GM19397 (cell line): ENCODE results near the gene TMEM181.

ENCODE experiments used
- ATAC-seq: cut with Tn5 transposase; IDR thresholded peaks from one replicate; pipeline ENCODE4 v1.9.1; 2021; ENCODE audit warnings: mild to moderate bottlenecking, moderate library complexity; ENCODE audit not compliant: unreplicated experiment

TMEM181 gene

DNA sequence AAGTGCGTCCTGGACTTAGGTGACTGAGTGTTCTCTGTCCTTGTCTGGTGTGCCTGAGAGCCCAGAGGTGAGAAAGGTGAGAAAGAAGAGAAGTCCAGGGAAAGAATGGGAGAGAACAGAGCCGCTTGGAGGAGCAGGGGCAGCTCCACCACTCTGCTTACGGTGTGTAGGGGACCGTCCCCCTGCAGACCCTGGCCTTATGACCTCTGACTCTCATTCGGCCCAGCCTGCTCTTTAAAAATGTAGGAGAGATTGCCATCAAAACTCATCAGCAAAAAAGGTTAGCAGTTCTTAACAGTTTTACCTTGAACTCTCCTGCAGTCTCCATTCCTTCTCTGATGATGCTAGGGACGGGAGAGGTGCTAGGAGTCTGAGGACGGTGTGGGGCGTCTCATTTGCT lies 2.0 kb downstream of the TMEM181 start:
- no peak for ATAC-seq

DNA sequence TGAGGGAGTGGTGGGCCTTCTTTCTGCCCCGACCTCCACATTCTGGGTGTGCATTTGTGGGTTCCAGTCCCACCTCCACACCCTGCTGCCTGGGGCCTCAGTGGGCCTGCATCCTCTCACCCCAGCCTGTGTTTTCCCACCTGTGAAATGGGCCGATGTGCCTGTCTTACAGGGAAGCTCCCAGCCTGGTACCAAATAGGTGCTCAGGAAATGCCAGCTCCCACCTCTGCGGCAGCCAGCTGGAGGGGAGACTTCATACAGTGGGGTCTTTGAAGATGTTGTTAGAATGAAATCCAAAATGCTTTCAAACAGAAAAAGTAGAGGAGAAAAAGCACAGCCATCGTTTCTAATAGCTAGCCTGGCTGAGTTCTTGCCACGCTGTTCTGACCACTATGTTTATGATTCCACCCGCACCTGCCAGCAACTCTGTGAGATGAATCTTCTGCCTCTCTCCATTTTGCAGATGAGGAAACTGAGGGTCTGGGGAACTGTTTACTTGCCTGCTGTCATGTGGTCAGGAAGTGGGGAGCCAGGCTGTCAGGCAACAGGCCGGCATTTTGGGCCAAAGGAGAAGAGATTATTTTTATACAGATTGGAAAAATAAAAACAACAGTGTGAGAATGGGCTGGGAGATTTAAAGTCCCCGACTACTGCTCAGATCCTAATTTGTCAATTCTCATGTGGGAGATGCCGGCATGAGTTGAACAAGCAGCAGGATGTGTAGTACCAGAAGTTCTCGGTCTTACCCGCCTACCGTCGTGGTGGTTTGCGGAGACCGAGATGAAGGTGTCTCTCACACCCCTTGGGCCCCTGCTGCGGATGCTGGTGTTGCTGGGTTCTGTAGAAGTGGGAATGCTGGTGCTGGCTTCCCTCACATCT lies 4.6 kb downstream of the TMEM181 start:
- ATAC-seq, result no peak

DNA sequence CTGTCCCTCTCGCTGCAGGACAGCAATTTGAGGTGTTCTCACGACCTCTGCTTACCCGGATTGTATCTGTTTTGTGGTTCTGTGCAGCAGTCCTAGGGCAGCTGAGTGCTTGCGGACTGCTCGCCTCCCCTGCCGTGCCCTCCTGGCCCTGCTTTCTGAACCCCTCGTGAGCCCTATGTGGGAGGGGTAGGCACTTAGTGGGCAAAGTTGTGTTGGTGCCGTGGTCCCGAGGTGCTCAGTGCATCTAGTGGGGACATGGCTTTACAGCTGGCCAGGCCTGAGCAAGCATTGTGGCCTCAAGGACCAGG lies 5.2 kb downstream of the TMEM181 start:
- ATAC-seq, result no peak

DNA sequence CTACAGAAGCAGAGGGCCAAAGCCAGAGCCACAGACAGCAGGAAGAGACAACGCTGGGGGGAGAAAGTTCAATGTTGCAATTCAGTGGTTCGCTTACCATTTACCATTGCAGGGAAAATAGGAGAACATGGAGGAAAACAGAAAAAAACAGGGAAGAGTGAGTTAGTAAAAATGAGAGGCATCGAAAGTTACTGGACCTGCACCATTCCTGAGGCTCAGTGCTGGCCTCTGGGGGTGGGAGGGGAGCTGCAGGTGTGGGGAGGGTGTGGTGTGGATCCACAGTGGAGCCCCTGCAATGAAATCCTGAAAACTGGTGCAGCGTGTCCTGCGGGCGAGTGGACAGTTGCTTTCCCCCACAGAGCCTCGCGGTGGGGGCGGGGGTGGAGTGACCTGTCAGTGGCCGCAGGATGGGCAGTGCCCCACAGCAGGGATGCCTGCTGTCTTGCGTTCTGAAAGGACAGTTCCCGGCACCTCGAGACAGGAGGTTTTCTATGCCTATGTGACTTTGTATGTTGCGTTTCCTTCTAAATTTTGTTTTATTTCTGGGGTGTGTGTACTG lies 5.7 kb downstream of the TMEM181 start:
- ATAC-seq, result no peak

DNA sequence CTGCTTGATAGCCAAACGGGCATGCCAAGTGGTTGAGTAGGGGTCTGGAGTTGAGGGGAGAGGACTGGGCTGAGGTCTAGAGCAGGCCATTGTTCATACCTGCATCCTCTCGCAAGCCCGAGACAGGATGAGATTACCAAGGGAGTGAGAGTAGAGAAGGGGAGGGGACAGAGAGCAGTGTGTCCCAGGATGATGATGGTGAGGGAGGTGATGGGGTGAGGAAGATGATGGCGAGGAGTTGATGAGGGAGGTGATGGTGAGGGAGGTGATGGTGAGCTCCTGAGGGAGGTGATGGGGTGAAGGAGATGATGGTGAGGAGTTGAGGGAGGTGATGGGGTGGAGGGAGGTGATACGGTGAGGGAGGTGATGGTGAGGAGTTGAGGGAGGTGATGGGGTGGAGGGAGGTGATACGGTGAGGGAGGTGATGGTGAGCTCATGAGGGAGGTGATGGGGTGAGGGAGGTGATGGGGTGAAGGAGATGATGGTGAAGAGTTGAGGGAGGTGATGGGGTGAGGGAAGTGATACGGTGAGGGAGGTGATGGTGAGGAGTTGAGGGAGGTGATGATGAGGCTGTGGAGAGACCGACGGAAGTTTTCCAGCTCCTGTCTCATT lies 6.4 kb downstream of the TMEM181 start:
- ATAC-seq, result no peak

DNA sequence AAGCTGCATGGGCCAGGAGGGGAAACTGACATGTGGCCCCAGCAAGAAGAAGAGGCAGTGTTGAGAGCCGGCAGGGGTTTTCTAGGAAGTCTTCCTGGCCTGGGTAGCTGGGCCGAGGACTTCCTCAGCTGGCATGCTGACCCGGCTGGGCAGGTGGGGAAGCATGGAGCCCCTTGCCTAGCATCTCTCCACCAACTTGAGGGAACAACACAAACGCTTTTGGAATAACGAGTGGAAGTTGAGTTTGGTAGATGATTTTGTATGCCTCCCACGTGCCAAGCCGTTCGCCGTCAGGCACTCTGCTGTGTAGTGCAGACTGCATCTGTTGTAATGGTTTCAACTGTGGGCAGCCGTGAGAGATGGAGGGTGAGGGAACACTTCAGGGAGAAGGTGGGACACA lies 7.3 kb downstream of the TMEM181 start:
- ATAC-seq, result no peak

DNA sequence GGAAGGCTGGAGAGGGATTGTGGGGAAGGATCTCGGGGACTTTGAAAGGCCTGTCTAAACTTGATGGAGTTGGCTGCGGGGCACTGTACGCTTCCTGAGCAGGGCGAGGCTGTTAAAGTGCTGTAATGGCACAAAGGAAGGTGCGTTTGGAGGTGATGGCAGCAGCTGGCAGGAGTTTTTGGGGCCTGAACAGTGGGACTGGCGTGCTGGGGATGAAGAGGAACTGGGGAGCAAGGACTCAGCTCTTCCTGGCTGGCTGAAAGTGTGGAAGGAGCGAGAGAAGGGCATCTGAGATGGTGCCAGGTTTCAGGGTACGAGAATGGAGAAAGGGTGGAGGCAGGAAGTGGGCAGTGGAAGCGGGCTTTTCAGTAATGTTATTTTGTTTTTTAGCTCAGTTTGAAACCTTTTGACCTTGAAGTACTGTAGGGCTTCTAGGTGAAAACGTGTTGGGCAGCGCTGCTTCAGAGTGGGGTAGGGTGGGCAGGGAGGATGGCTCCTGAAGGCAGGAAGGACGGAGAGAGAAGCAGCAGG lies 8.0 kb downstream of the TMEM181 start:
- ATAC-seq, result no peak

DNA sequence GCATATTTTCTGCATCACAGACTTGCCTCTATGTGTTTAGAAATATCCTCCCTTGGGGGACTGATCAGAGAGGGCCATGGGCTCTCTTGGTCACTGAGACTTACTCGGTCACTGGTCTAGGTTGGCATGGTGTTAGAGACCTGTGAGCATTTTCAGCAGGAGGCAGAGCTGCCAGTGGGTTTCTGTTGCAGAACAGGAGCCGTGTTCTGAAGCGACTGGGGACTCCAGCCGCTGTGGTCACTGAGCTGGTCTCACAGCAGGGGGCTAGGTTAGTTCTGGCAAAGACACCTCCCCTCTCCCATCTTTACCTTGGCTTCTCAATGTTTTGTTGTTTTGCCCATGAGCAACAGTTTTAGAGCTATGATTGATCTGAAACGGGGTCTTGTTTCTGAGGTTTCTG lies 8.7 kb downstream of the TMEM181 start:
- ATAC-seq, result no peak

DNA sequence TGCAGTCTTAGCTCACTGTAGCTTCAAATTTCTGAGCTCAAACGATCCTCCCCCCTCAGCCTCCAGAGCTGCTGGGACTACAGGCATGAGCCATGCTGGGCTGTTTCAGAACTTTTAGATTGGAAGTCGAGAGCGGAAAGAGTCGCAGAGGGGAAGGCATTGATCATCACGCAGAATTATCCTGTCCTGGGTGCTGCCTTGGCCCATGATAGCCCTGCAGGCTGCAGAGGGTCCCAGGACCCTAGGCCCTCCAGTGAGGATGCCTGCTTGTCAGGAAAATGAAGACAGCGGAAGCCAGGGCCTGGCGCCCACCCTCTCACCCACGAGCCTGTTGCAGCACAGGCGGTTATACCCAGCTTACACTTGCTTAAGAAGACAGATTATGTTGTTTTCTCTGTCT lies 9.1 kb downstream of the TMEM181 start:
- no peak for ATAC-seq

DNA sequence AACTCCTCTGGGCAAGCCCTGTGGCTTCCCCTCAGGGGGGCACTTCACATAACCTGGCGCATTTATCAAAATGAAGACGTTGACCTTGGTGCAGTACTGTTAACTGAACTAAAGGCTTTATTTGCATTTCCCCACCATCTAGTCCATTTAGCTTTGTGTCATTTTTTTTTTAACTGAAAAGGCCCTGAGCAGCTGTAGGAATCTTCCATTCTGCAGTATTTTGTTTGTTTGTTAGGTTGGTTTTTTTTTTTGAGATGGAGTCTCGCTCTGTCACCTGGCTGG lies 10.7 kb downstream of the TMEM181 start:
- ATAC-seq, result no peak

DNA sequence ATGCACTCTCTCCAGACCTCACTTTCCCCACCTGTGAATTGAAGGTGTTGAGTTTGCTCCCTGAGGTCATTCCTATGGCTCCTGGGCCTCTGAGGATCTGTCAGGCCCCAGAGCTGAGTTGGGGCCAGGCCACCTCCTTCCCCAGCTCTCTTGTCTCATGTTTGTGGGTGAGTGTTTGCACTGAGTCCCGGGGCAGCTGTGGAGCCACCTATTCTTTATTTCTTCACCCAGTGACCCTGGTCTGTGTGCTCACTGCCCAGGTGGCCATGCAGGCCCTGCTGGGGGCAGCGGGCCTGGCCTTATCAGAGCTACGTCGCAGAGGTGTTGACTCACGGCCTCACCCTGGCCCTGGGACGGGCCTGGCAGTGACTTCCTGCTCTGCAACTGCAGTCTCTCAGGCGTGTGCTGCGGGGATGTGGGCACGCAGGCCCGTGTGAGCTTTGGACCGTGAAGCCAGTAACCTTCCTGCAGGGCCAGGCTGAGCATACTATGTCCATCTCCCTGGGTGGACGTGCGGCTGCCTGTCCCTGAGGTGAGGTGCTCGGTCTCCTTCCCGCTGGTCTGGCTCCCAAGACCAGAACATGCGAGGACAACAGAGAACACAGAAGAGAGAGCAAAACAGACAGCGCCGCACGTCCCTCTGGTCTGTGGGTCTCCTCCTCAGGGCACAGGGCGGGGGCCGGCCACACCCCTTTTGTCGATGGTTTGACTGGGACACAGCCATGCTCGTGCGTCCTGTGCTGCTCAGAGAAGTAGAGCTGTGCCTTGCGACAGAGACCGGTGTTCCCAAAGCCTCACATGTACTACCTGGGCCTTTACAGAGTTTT lies 12.1 kb downstream of the TMEM181 start:
- ATAC-seq, result no peak

DNA sequence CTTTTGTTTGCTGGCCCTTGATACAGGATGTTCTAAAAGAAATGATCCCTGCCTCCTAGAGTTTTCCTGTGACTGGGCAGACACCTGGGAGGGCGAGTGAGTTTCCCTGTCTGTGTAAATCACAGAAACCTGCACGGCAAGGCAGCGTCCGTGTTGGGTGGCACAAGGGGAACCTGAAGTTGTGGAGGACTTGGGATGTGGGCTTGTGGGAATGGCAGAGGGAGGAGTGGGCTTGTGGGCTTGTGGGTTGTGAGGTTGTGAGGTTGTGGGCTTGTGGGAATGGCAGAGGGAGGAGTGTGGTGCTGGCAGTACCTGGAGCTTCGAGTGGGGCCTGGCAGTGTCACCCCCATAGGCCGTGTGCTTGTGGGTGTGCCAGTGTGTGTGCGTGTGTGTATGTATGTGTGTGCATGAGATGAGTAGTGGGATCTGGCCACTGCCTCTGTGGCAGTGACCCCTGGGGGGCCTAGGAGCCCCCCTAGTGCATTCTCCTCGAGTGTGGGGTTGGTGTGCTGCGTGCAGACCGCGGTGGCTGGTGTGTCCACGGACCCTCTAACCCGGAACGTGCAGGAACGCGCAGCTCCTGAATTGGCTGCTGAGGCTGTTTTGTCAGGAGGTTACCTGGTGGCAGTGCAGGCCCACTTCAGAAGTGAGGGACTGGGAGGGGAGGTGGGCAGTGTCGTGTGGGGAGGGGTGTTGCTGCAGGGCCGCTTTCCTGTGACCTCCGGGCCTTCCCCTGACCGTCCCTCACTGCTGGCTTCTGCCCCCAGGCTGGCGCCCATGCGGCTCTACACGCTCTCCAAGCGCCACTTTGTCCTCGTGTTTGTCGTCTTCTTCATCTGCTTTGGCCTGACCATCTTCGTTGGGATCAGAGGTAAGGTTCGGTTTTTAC lies 13.0 kb downstream of the TMEM181 start:
- ATAC-seq, result no peak

DNA sequence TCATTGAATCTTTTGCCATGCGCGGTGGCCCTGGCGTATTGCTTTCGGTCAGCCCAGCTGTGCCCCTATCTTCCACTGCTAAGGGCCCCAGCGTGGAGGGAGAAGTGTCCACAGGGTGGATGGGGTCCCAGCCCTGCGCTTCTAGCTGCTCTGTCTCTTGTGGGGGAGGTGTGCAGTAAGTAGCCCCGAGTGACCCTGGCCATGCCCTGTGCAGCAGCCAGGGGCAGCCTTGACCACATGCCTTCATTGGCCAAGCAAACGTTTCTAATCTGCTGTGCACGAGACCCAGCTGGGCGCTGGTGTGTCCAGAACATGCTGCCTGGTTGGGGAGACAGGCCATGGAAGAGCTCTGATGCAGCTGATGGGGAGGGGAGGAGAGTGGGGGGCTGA lies 13.6 kb downstream of the TMEM181 start:
- ATAC-seq, result no peak

DNA sequence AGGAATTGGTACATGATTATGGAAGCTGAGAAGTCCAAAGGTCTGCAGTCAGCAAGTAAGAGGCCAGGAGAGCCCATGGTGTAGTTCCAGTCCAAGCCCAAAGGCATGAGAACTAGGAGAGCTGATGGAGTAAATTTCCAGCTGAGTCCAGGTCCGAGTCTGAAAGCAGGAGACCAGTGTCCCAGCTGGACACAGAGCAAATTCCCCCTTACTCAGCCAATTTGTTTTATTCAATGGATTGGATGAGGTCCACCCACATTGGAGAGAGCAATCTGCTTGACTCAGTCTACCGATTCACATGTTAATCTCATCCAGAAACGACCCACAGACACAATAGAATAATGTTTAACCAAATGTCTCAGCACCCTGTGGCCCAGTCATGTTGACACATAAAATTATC lies 14.9 kb downstream of the TMEM181 start:
- no peak for ATAC-seq

DNA sequence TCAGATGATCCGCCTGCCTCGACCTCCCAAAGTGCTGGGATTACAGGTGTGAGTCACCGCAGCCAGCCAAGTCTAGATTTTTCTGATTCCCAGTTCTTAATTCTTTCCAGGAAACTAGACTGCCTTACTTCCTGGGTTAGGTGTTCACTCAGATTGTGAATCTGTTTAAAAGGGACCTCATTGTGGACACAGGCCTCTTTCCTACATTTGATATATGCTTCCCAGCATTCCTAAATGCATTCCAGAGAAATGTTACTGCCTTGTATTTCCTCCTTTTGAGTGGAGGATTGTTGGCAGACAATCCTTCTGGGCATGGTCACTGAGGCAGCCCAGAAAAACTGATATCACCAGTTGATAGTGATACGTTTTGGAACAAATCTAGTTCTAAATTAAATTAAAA lies 15.7 kb downstream of the TMEM181 start:
- no peak for ATAC-seq

DNA sequence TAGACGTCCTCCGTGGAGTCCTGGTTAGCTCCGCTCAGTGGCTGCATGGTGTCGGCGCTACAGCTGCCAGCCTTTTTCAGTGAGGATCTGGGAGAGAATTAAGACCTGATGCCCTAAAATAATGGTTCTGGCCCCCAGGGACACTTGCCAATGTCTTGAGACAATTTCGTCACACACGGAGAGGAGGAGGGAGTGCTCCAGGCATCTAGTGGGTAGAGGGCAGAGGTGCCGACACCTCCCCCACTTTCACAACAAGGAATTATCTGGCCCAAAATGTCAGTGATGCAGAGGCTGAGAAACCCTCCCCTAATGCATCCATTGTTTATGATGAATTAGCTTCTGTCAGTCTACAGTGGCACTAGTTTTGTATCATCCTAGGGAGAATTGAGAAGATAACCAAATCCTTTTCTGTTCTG lies 24.4 kb downstream of the TMEM181 start:
- ATAC-seq, result no peak

DNA sequence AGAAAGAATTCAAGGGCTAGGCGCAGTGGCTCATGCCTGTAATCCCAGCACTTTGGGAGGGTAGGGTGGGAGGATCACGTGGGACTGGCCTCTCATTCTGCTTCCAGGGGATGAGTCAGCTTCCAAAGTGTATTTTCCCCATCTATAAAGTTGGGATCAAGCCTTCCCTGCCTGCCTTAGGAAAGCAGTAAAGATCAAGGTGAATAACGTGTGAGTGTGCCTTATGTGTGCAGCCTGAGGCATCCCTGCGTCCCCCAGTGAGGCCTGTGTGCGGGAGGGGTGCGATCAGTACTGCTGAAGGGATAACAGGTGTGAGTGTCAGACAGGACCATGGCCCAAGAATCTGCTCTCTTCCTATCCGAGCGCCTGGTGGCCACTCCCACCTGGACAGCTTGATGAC lies 26.8 kb downstream of the TMEM181 start:
- no peak for ATAC-seq

DNA sequence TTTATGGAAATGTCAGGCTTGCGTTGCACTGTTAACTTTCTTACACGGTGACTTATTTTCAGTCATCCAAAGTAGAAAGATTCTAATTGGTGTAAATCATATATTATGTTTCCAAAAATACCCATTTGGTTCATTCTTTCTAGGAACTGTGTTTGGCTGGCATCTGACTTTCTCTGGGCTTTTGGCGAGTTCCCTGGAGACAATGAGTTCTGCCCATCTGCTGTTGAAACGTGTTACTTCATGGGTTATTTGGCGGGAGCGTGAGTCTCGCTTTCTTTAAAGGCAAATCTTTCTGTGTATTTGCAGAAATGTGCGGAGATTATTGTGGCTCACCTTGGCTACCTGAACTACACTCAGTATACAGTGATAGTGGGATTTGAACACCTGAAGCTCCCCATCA lies 29.5 kb downstream of the TMEM181 start:
- ATAC-seq, result no peak

DNA sequence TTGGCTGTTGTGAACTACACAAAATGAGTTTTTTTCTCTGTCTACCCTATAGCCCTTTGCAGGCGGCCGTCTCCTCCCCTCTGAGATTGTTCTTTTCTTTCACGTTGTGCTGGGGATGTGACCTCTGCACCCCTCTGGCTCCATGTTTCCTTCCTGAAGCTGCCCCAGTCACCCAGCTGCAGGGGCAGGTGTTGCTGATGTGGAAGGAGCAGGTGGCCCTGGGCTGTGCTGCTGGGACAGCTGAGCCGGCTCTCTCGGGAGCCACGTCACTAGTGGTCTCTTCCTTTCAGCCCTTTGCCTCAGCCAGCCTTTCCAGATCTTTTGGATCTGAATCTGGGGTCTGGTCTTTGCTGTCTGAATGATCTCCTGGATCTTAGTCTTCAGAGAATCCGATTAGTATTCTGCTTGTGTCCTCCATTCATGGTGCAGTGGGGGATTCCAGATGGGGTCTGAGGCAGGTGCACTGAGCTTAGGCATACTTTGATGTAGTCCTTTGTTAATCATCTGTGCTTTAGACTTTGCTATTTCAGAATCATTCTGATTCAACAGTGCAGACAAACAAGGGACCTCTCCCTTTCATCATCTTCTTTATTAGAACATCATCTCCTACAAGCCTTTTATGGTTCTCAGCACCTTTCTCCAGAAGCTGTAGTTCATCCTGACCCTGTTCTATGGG lies 31.4 kb downstream of the TMEM181 start:
- no peak for ATAC-seq

DNA sequence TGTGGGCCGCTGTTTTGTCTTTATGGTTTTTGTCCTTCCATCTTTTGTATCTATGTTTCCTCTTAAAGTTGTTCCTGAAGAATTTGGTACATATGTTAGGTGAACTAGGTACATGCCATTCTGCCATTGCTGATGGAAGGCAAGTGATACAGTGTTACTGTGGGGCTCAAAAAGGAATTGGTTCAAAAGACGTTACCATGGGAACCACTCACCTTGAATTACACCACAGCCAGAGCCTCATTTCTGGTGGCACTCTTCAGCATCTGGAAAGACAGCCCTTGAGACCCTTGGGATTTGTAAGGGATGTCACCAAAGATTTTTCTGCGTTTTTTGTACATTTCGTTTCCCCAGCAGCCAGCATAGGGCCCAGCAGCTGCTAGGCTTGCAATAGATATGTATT lies 31.9 kb downstream of the TMEM181 start:
- no peak for ATAC-seq
